HepG2 (cell line): ENCODE data around the gene TMEM164.

Experiments
- CBFB ChIP-seq: sonication (generic); formaldehyde crosslinking; IDR thresholded peaks from 2 replicates; pipeline ENCODE4 v1.4.0; 2020; ENCODE audit warnings: missing genetic modification reagents
- CHD2 ChIP-seq: IDR thresholded peaks from 2 replicates; pipeline ENCODE4 v1.6.1; 2011; ENCODE audit warnings: low read depth, low read length, improper control_type of control experiment
- CTCF ChIP-seq: sonication (generic); formaldehyde crosslinking; IDR thresholded peaks from 2 replicates; pipeline ENCODE4 v1.5.0; 2020; ENCODE audit warnings: mild to moderate bottlenecking, missing genetic modification reagents, moderate library complexity
- HDAC2 ChIP-seq: sonication (generic); formaldehyde crosslinking; IDR thresholded peaks from 2 replicates; pipeline ENCODE4 v1.4.0; 2020; ENCODE audit warnings: missing genetic modification reagents
- MAFG ChIP-seq: sonication (generic); formaldehyde crosslinking; IDR thresholded peaks from 2 replicates; pipeline ENCODE4 v1.5.1; 2020; ENCODE audit warnings: mild to moderate bottlenecking, missing genetic modification reagents
- MATR3 ChIP-seq: sonication (generic); formaldehyde crosslinking; IDR thresholded peaks from 2 replicates; pipeline ENCODE4 v1.4.0; 2020; ENCODE audit warnings: missing genetic modification reagents
- MAX ChIP-seq: IDR thresholded peaks from 2 replicates; pipeline ENCODE4 v1.6.1; 2012; ENCODE audit warnings: inconsistent platforms
- PRDM10 ChIP-seq: sonication (generic); formaldehyde crosslinking; IDR thresholded peaks from 2 replicates; pipeline ENCODE4 v1.4.0; 2020; ENCODE audit warnings: low read depth, missing genetic modification reagents
- RBM22 ChIP-seq: fragments of 200-400 bp; formaldehyde crosslinking; optimal IDR thresholded peaks from 2 replicates; pipeline ENCODE3; 2017; ENCODE audit warnings: mild to moderate bottlenecking, low read length, moderate library complexity
- TAF1 ChIP-seq: sonication (generic); formaldehyde crosslinking; IDR thresholded peaks from 2 replicates; pipeline ENCODE4 v1.4.0; 2020; ENCODE audit warnings: missing genetic modification reagents
- TOE1 ChIP-seq: sonication (generic); formaldehyde crosslinking; IDR thresholded peaks from 2 replicates; pipeline ENCODE4 v1.4.0; 2020; ENCODE audit warnings: mild to moderate bottlenecking, missing genetic modification reagents
- ZNF225 ChIP-seq: sonication (generic); formaldehyde crosslinking; IDR thresholded peaks from 2 replicates; pipeline ENCODE4 v1.4.0; 2020; ENCODE audit warnings: mild to moderate bottlenecking, missing genetic modification reagents
- ZNF34 ChIP-seq: sonication (generic); formaldehyde crosslinking; IDR thresholded peaks from 2 replicates; pipeline ENCODE4 v1.4.0; 2020; ENCODE audit warnings: mild to moderate bottlenecking, missing genetic modification reagents, borderline replicate concordance
- ZSCAN20 ChIP-seq: sonication (generic); formaldehyde crosslinking; IDR thresholded peaks from 2 replicates; pipeline ENCODE4 v1.4.0; 2020; ENCODE audit warnings: missing genetic modification reagents, mild to moderate bottlenecking, borderline replicate concordance

GRCh38 chrX:109964390-109964789 is 38.5 kb upstream of the TMEM164 start:
- no peak for TF ChIP-seq CBFB (CRISPR knock-in tag)
- no peak for TF ChIP-seq RBM22
- no peak for TF ChIP-seq TOE1 (CRISPR knock-in tag)
- TF ChIP-seq CTCF (CRISPR knock-in tag), result no peak
- TF ChIP-seq CHD2, result no peak
- TF ChIP-seq ZNF34 (CRISPR knock-in tag), result no peak
- no peak for TF ChIP-seq ZSCAN20 (CRISPR knock-in tag)
- no peak for TF ChIP-seq TAF1 (CRISPR knock-in tag)
- TF ChIP-seq ZNF225 (CRISPR knock-in tag), result no peak
- no peak for TF ChIP-seq MAX
- no peak for TF ChIP-seq MATR3 (CRISPR knock-in tag)
- no peak for TF ChIP-seq HDAC2 (CRISPR knock-in tag)
- no peak for TF ChIP-seq PRDM10 (CRISPR knock-in tag)
- TF ChIP-seq MAFG (CRISPR knock-in tag), result no peak
